Testis (tissue), 2 donors: Measurements from ENCODE around the gene AUP1.

Experiments used
- POLR2A ChIP-seq: fragments of 450-650 bp; IDR thresholded peaks from one replicate; pipeline ENCODE4 v1.6.1; 2017; ENCODE audit warnings: antibody characterized with exemption, mild to moderate bottlenecking, moderate library complexity
- TF ChIP-seq, protein P1 (sequence below), 3 experiments: fragments of 450-650 bp in 2 of 3; fragments of 200-600 bp in 1 of 3; sonication (generic) in 1 of 3; IDR thresholded peaks; one replicate each; pipeline ENCODE4 v1.5.1; 2016 to 2019; ENCODE audit warnings: antibody characterized with exemption in 3 of 3, mild to moderate bottlenecking in 2 of 3, moderate library complexity in 1 of 3

DNA sequence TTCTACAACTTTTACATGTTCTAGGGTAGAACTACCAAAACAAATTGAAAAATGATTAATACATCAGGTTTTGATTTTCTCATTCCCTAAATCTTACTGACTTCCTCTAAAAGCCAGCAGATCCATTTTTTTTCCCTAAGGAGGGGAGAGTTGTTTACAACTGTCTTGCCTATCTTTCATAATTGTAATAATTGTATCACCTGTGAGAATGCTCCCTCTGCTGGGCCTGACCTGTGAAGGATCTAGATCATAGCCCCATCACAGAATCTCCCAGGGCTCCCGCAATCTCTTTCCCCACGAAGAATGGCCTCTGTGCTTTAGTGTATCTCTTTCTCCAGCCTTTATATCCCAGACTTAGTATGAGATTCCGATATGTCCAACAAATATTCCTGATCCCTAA lies 15.1 kb upstream of the AUP1 start:
- TF ChIP-seq POLR2A: no peak
- TF ChIP-seq, protein P1, sequence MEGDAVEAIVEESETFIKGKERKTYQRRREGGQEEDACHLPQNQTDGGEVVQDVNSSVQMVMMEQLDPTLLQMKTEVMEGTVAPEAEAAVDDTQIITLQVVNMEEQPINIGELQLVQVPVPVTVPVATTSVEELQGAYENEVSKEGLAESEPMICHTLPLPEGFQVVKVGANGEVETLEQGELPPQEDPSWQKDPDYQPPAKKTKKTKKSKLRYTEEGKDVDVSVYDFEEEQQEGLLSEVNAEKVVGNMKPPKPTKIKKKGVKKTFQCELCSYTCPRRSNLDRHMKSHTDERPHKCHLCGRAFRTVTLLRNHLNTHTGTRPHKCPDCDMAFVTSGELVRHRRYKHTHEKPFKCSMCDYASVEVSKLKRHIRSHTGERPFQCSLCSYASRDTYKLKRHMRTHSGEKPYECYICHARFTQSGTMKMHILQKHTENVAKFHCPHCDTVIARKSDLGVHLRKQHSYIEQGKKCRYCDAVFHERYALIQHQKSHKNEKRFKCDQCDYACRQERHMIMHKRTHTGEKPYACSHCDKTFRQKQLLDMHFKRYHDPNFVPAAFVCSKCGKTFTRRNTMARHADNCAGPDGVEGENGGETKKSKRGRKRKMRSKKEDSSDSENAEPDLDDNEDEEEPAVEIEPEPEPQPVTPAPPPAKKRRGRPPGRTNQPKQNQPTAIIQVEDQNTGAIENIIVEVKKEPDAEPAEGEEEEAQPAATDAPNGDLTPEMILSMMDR (IDR thresholded peaks at IDR 0.05): no peak
